Thyroid gland (tissue), 4 donors: ENCODE data around the gene ENTR1.

Source experiments
- CTCF ChIP-seq, 6 experiments: fragments of 200-600 bp in 3 of 6; fragments of 450-650 bp in 3 of 6; sonication (generic) in 3 of 6; IDR thresholded peaks; one replicate each; pipeline ENCODE4 v1.5.1; 2016 to 2019; ENCODE audit warnings: antibody characterized with exemption in 6 of 6, mild to moderate bottlenecking in 2 of 6, inconsistent platforms in 1 of 6, moderate library complexity in 1 of 6
- POLR2A ChIP-seq, 2 donors: fragments of 450-650 bp; IDR thresholded peaks; one replicate each; pipeline ENCODE4 v1.6.1; 2017; ENCODE audit warnings: antibody characterized with exemption in 2 of 2, mild to moderate bottlenecking in 2 of 2, moderate library complexity in 1 of 2

GRCh38 chr9:136379891-136380290, 30.5 kb downstream of the ENTR1 start:
- TF ChIP-seq CTCF (IDR thresholded peaks at IDR 0.05) (no peak), POLR2A (IDR thresholded peaks at IDR 0.05) (no peak)
